Fibroblast of mammary gland (primary cell): Measurements from ENCODE around the gene PSMD5.

Experiments used
- DNase-seq: peaks from one replicate; pipeline ENCODE4 v3.0.0-alpha.2; 2010; ENCODE audit warnings: low read depth
- H3K4me3 ChIP-seq: 2 replicates; pipeline ENCODE4 v1.5.1; 2011; ENCODE audit warnings: low read depth, mild to moderate bottlenecking, low read length, moderate library complexity; ENCODE audit not compliant: control insufficient read depth
- CTCF ChIP-seq: conservative IDR thresholded peaks from 2 replicates; pipeline ENCODE4 v1.5.1; 2011; ENCODE audit warnings: low read depth, low read length, inconsistent platforms; ENCODE audit not compliant: control insufficient read depth, insufficient read depth

Gene PSMD5

GRCh38 chr9:120857481-120857880, 14.8 kb upstream of the PSMD5 start:
- DNase-seq: no peak

GRCh38 chr9:120856700-120857099, 14.0 kb upstream of the PSMD5 start:
- no peak for DNase-seq
- no peak overlapping the region for H3K4me3 ChIP-seq
- TF ChIP-seq CTCF: no peak

More at GRCh38 chr9:120857481-120857880, 14.8 kb upstream of the PSMD5 start:
- H3K4me3 ChIP-seq: no peak overlapping the region
- TF ChIP-seq CTCF: no peak

GRCh38 chr9:120855827-120856670, 13.3 kb upstream of the PSMD5 start:
- TF ChIP-seq CTCF: no peak
- no peak overlapping the region for H3K4me3 ChIP-seq
- DNase-seq: no peak

- no peak for DNase-seq
- no peak for TF ChIP-seq CTCF
- H3K4me3 ChIP-seq: no peak overlapping the region
Measured at GRCh38 chr9:120854596-120855327, 12.0 kb upstream of the PSMD5 start.

- H3K4me3 ChIP-seq: no peak overlapping the region
- DNase-seq: no peak
- TF ChIP-seq CTCF: no peak
Measured at GRCh38 chr9:120853198-120853597, 10.5 kb upstream of the PSMD5 start.

GRCh38 chr9:120852240-120853010, 9.7 kb upstream of the PSMD5 start:
- no peak for TF ChIP-seq CTCF
- H3K4me3 ChIP-seq: no peak overlapping the region
- no peak for DNase-seq
